HG02943 (cell line): ENCODE measurements around the gene STPG1.

Source experiments
- ATAC-seq: cut with Tn5 transposase; IDR thresholded peaks from one replicate; pipeline ENCODE4 v1.9.1; 2021; ENCODE audit warnings: mild to moderate bottlenecking, low read depth, moderate library complexity; ENCODE audit not compliant: unreplicated experiment

Gene STPG1

DNA sequence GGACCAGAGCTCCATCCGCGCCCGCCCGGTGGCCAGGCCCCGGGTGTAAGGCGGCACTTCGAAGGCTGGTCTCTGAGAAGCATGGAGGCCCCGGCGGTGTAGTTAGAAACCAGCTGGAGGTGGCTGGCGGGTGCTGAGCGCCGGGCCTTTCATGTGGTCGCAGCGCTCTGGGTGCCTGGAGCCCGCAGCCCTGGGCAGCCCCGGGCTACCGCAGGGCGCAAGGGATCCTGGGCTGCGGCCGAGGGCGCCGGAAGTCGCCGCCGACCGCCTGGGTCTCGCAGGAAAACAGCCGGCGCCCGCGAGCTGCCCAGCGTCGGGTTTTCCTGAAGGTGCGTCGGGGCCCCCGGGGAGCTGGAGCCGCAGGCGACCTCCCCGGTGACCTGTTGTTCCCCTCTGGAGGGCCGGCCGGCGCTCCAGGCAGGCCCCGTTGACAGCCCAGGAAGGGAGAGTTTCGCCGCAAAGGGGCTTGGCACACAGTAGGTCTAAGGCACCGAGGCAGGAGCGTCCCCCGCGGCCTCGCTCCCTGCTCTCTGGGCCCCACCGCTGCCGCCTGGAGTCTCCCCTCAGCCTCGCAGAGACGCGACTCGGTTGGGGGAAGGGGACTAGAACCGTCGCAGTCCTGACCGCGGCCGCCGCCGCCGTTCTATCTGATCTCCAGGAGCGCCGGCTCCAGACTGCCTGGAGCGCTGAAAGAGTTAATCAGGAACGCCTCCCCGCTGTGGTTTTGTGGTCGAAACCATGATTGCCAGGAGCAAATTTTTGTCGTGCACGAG is 91.7 kb downstream of the STPG1 start:
- ATAC-seq: no peak

GRCh38 chr1:24321126-24321525 is 92.5 kb downstream of the STPG1 start:
- ATAC-seq: no peak

GRCh38 chr1:24319962-24320361 is 93.6 kb downstream of the STPG1 start:
- ATAC-seq: no peak

DNA sequence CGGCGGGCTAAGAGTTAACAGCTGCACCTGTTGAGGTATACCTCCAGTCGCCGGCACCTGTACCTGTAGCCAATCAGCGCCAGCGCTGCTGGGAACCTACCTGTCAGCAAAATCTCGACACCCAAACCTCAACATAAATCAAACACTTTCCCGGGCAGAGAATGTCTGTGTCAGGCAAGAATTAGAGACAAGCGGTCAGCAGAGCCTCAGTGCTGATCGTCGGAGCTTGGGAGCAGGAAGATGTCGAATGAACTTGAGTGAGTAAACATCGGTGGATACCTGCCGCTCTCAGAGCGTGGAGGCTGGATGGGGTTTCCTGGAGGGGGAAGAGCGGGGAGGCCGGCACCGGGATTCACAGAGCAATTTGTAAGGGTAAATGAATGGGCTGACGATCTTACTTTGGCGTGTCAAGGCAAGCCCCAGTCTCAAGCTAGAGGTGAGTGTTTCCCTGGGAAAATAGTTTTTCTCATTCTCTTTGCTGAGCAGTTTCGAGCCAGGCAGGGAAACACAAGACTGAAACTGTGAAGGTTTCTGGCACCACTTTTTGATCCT is 94.2 kb downstream of the STPG1 start, which contains the start of gene GRHL3:
TSS of gene GRHL3 (plus strand) at position 46 of the 552 bp plus-strand sequence. CDS start at position 241, 195 bp downstream.
- no peak for ATAC-seq

DNA sequence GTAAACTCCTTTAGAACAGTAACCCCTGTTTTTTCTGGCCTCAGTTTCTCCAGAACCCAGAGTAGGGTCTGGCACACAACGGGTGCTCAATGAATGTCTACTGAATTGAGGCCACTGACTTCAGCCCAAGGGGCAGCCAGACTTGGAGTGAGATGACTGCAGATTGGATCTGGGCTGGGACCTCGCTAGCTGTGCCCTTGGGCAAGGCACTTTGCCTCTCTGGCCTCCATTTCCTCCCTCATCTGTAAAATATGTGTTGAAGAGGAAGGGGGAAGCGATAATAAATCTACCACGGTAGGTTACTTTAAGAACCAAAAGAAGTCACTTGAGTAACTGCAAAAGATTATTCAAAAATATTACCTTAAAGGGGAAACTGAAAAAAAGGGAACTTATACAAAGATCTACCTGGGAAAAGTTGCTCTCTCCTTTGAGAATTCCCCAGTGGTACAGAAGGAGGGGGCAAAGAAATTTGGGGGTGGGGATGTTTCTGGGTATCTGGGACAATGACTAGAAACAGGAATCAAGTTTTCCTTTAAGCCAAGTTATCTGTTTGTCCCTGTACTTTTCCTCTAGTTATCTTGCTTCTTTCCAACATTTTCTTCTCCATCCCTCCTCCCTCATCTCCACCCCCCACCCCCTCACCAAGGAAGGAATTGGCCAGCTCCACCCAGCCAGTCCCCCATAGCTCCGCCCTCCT is 94.8 kb downstream of the STPG1 start:
- ATAC-seq: no peak

DNA sequence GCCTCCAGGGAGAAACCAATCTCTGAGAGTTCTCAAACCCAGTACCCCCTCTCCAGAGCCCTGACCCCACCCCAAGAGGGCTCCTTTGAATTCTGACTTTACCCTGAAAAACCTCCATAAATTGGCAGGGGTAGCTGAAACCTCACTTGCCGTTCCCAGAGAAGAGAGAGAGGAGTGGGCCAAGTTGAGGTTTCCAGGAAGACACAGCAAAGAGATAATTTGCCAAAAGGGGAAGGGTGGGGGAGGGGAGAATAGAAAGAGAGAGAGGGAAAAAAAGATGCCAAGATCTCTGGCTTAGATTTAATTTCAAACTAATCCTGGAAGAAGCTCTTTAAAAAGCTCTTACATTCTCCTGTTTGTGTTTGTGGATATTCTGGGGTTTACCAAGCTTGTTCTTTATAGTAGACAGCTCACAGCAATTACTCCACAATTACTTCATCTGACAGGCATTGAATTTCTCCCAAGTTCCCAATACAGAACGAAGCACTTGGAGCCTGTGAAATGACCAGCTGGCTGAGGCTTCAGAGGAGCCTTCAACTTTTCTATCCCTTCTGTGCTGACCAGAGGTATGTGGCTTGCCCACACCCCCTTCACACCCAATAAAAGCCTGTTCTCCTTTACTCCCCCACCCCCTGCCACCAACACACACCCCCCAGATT is 95.5 kb downstream of the STPG1 start:
- ATAC-seq: no peak

- no peak for ATAC-seq
These were observed 96.5 kb downstream of the STPG1 start for GRCh38 chr1:24317081-24317480.

DNA sequence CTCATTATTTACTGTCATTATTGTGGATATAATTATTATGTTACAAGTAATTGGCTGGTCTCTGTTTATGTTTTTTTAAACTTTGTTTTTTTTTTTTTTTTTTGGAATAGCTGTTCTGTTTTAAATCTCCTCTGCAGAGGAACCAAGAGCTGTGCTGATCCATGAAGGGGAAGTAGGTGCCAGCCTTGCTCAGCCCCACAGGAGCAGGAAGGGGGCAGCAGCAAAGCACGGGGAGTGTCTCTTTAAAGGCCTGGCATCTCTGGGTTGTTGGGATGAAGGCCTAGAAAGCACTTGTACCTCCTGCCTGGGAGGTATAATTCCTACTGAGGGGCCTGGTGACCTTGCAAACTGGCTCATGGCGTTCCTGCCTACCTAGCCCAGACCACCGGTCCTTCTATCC is 96.9 kb downstream of the STPG1 start:
- ATAC-seq: no peak

DNA sequence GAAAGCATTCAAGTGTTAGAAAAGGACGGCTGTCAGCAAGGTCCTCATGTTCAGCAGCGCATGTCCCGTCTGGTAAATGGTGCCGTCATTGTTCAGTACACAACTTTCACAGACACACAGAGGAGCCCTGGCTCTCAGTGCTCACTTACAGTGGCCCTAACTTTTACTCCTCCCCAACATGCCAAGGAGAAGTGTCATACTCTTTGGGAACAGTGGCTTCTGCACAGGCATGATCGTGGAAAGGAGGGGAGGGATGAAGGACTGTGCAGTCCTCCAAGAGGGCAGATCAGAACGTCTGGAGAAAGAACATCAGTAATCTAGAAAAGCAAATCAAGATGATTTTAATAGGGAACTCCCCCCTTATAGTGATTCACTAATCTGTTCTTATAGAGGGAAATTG is 98.2 kb downstream of the STPG1 start:
- no peak for ATAC-seq

DNA sequence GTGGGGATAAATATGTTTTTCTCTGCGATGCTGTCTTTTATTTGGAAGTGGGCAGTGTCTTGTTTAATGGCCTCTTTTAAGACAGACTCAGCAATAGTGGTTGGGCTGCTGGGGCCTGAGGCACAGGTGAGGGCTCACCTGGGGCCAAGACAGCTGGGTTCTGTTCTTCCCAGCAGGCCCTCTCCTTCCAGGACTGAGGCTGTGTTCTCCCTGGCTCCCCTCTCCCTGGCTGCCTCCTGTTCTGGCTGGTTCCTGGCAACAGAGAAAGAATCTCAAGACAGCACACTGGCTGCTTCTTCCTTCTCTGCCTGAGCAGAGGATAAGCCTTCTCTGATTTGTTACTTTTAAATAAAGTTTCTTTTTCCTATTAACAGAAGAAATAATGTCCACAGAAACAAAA is 101.8 kb downstream of the STPG1 start:
- ATAC-seq: no peak

DNA sequence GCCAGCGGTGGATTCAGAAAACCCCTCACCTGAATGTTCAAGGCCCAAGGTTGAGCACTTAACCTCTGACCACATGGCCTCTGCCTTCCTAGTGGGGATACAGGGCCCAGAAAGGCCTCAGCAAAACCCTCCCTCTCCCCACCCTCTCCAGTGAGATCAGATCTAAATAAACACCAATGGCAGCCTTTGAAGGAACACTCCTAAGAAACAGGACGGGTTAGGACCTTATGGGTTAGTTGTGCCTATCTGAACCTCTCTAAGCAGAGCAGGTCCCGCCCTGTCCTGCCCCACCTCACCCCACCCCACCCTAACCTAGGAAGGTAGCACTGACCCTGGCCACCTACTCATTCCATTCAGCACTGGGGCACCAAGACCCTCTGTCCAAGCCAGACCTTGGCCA is 102.3 kb downstream of the STPG1 start:
- ATAC-seq: no peak

DNA sequence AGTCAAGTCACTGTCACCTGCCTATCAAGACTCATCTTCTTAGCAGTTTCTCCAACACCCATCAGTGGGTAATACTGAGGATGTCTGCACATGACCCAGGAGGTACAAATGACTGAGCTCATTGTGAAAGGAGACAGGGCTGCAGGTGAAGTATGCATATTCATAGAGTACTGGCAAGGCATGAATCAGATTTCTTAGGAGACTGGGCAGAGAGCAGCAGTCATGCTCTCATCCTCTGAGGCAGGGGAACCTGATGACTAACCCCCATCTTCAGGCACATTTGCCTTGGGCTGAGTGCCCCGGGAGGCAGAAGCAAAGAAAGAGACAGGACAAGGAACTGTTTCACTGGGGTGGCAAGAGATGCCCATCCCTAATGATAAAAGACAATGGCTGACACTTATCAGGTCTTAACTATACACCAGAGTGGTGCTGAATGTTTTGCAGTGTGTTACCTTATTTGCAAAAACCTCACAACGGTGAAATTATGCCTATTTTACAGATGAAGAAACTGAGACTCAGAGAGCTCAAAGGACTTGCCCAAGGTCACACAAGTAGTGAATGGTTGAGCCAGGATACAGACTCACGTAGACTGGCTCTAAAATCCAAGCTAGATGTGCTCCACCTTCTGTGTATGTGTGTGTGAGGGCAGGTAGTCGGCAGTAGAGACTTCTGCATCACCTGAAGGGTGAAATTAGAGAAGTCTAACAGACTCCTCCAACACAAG is 103.7 kb downstream of the STPG1 start:
- no peak for ATAC-seq

GRCh38 chr1:24308365-24309015 is 105.1 kb downstream of the STPG1 start:
- ATAC-seq: no peak
